Left ventricle myocardium superior (tissue), 1 donor: ENCODE measurements around the gene NTM. TPM values are rescaled to one million over a fixed set of nuclear protein-coding genes. Genes with fewer than 3 reads are reported as not detected.

Source experiments
- ATAC-seq: fragments of 200-7000 bp; cut with Tn5 transposase; one replicate; pipeline ENCODE4 v1.9.1; 2020; ENCODE audit warnings: mild to moderate bottlenecking, moderate library complexity
- DNase-seq: peaks from one replicate; pipeline ENCODE4 v3.0.0-alpha.2; 2020
- intact Hi-C: fragments of 100-400 bp; cut with micrococcal nuclease; formaldehyde crosslinking; loops from one replicate; pipeline ENCODE4 v1.11.0; 2022
- total RNA-seq: library from RNA; stranded (reverse); fragmentation: NEBNext Ultra II Directional; extraction: Animal tissue kit (Norgen Biotek cat#: 25700); gene quantifications from one replicate; pipeline ENCODE4 v1.2.1, GENCODE V29; 2021
- donor health status: DM: no; HTN: yes; CAD: no; lungs with severe emphysema.

NTM gene
- total RNA-seq, 1 donor from 2014 or later = 3.3 TPM

GRCh38 chr11:131811383-131811782 lies 441.0 kb downstream of the NTM start:
- no peak for DNase-seq
- intact Hi-C loops = no loop called here
- no peak for ATAC-seq

GRCh38 chr11:131814108-131814507 lies 443.7 kb downstream of the NTM start:
- intact Hi-C loops = no loop called here
- ATAC-seq (no peak), DNase-seq (no peak)

GRCh38 chr11:131815590-131815989 lies 445.2 kb downstream of the NTM start:
- intact Hi-C loops = no loop called here

GRCh38 chr11:131816051-131816450 lies 445.6 kb downstream of the NTM start:
- intact Hi-C loops = no loop called here
- ATAC-seq = no peak

More at GRCh38 chr11:131815590-131815989, 445.2 kb downstream of the NTM start:
- ATAC-seq = no peak
- no peak for DNase-seq

GRCh38 chr11:131817687-131818188 lies 447.3 kb downstream of the NTM start:
- DNase-seq = no peak
- intact Hi-C loops = no loop called here
- no peak for ATAC-seq

More at GRCh38 chr11:131816051-131816450, 445.6 kb downstream of the NTM start:
- DNase-seq = no peak

- intact Hi-C loops = no loop called here
- DNase-seq (no peak), ATAC-seq (no peak)
Measured at GRCh38 chr11:131819865-131820264, 449.4 kb downstream of the NTM start.

GRCh38 chr11:131822506-131822905 lies 452.1 kb downstream of the NTM start:
- DNase-seq = no peak
- ATAC-seq = no peak
- intact Hi-C loops = no loop called here

GRCh38 chr11:131823772-131824171 lies 453.4 kb downstream of the NTM start:
- no peak for ATAC-seq
- intact Hi-C loops = no loop called here
- DNase-seq = no peak

GRCh38 chr11:131824771-131825170 lies 454.4 kb downstream of the NTM start:
- DNase-seq (no peak), ATAC-seq (peak; percentile 70)
- intact Hi-C loops = no loop called here

- ATAC-seq (no peak), DNase-seq (no peak)
- intact Hi-C loops = no loop called here
Measured at GRCh38 chr11:131827430-131827829, 457.0 kb downstream of the NTM start.

- no peak for DNase-seq
- no peak for ATAC-seq
- intact Hi-C loops = no loop called here
Measured at GRCh38 chr11:131829725-131830124, 459.3 kb downstream of the NTM start.

- DNase-seq (no peak), ATAC-seq (no peak)
- intact Hi-C loops = no loop called here
Measured at GRCh38 chr11:131832079-131832478, 461.7 kb downstream of the NTM start.

- DNase-seq (no peak), ATAC-seq (no peak)
- intact Hi-C loops = no loop called here
Measured at GRCh38 chr11:131833366-131833765, 463.0 kb downstream of the NTM start.

GRCh38 chr11:131837562-131837961 lies 467.1 kb downstream of the NTM start:
- DNase-seq (no peak), ATAC-seq (no peak)
- intact Hi-C loops = no loop called here

- ATAC-seq = no peak
- intact Hi-C loops = no loop called here
- no peak for DNase-seq
Measured at GRCh38 chr11:131838016-131838415, 467.6 kb downstream of the NTM start.

GRCh38 chr11:131839326-131839725 lies 468.9 kb downstream of the NTM start:
- intact Hi-C loops = no loop called here
- no peak for DNase-seq

GRCh38 chr11:131840545-131840944 lies 470.1 kb downstream of the NTM start:
- no peak for ATAC-seq
- no peak for DNase-seq
- intact Hi-C loops = no loop called here

More at GRCh38 chr11:131839326-131839725, 468.9 kb downstream of the NTM start:
- ATAC-seq = no peak

GRCh38 chr11:131841028-131841427 lies 470.6 kb downstream of the NTM start:
- no peak for DNase-seq
- intact Hi-C loops = no loop called here
- ATAC-seq = no peak

- DNase-seq (no peak), ATAC-seq (no peak)
- intact Hi-C loops = no loop called here
Measured at GRCh38 chr11:131841925-131842635, 471.7 kb downstream of the NTM start.

GRCh38 chr11:131845255-131845654 lies 474.8 kb downstream of the NTM start:
- ATAC-seq (no peak), DNase-seq (no peak)
- intact Hi-C loops = no loop called here

- ATAC-seq (no peak), DNase-seq (no peak)
- intact Hi-C loops = no loop called here
Measured at GRCh38 chr11:131849485-131849884, 479.1 kb downstream of the NTM start.
